H1 (cell line): ENCODE measurements around the gene TTC31. TPM values are rescaled to one million over a fixed set of nuclear protein-coding genes. Genes with fewer than 3 reads are reported as not detected.

Experiments
- ATF3 ChIP-seq: IDR thresholded peaks from 2 replicates; pipeline ENCODE4 v1.6.1; 2011; ENCODE audit warnings: low read depth, mild to moderate bottlenecking, low read length; ENCODE audit not compliant: insufficient read depth
- CHD1 ChIP-seq: IDR thresholded peaks from 2 replicates; pipeline ENCODE4 v1.6.1; 2012; ENCODE audit warnings: low read depth, low read length, improper control_type of control experiment
- KDM4A ChIP-seq: IDR thresholded peaks from one replicate; pipeline ENCODE4 v1.7.1; 2012; ENCODE audit warnings: low read depth, mild to moderate bottlenecking, moderate library complexity, low read length, inconsistent platforms; ENCODE audit not compliant: severe bottlenecking
- KDM5A ChIP-seq: fragments of 200-600 bp; IDR thresholded peaks from 2 replicates; pipeline ENCODE4 v1.7.1; 2012; ENCODE audit warnings: mild to moderate bottlenecking, low read length, inconsistent platforms, mixed read lengths
- RFX5 ChIP-seq: IDR thresholded peaks from 2 replicates; pipeline ENCODE4 v1.6.1; 2011; ENCODE audit warnings: low read depth, low read length, improper control_type of control experiment, borderline replicate concordance
- TEAD4 ChIP-seq: IDR thresholded peaks from 2 replicates; pipeline ENCODE4 v1.6.1; 2012; ENCODE audit warnings: low read depth, low read length, inconsistent platforms, mixed read lengths
- polyA plus RNA-seq, 7 experiments: library from polyadenylated mRNA; depleted of rRNA in 3 of 7; stranded (reverse) in 5 of 7; unstranded in 2 of 7; fragments of >200 nt in 5 of 7; fragments of 200-250 nt in 2 of 7; gene quantifications; 1 replicate in 5 of 7; 2 replicates in 1 of 7; 4 replicates in 1 of 7; pipeline versions ENCODE4 v1.2.1 to v1.2.3, GENCODE V29; 2011 to 2013; ENCODE audit warnings: missing spikeins in 2 of 7, mixed read lengths in 2 of 7
- total RNA-seq: library from RNA; stranded (reverse); fragmentation: NEBNext Ultra II Directional; extraction: Animal tissue kit (Norgen Biotek cat#: 25700); gene quantifications from 2 replicates; pipeline ENCODE4 v1.2.1, GENCODE V29; 2021

The TTC31 gene
- total and polyA plus RNA-seq, 2 of the 8 experiments (the other 6 are each of a cell fraction or from before 2014, with no cell fraction given) = 28.8 to 29.9 TPM

DNA sequence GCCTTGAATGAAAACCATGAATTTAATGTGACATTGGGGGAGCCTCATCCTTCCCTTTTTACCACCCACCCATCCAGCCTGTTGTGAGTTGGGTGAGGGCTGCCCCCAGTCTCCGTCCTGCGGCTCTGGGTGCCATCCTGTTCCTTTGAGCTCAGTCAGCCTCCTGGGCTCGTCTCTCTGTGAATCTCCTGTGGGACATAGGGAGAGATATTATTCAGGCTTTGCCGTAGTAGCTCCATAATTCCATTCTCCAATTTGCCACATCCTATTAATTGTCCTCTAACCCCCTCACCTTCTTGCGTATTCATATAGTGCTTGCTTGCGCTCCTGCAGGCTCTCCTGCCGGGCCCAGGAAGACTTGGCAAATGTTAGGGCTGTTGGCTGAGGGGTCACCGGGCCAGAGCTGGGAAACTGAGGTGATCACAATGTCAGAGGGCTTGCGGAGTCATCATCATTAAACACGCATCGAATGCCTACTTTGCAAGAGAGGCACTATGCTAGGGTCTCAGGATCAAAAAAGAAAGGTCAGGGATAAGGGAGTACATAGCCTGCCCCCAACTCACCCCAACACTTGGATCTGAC lies 43.9 kb downstream of the TTC31 start (continued):
- TF ChIP-seq ATF3 (no peak), CHD1 (no peak), TEAD4 (no peak), KDM5A (no peak), KDM4A (no peak), RFX5 (no peak)
